HEK293 (cell line): ENCODE data around the gene DEDD2.

Experiments
- CTCF ChIA-PET: fragments of 350-600 bp; formaldehyde crosslinking; extraction: SDS; loops from one replicate; lab custom pipeline; 2021; ENCODE audit warnings: antibody characterized with exemption; lab: Yijun Ruan, JAX
- POLR2A ChIA-PET: fragments of 300-600 bp; formaldehyde crosslinking; extraction: SDS; loops from one replicate; lab custom pipeline; 2020; ENCODE audit warnings: antibody characterized with exemption, inconsistent platforms; lab: Yijun Ruan, JAX
- H3K27ac ChIP-seq: fragments of 200-500 bp; sonication (Bioruptor generic); 2 replicates; pipeline ENCODE4 v1.5.1; 2014; ENCODE audit warnings: low read depth, low read length, control low read depth, inconsistent platforms; ENCODE audit errors: extremely low read depth
- H3K36me3 ChIP-seq, 2 experiments: fragments of 200-500 bp in 1 of 2; sonication (Bioruptor generic) in 1 of 2; 1 replicate in 1 of 2; 2 replicates in 1 of 2; pipeline ENCODE4 v1.5.1; 2014 to 2017; ENCODE audit warnings: inconsistent platforms in 2 of 2, low read length in 2 of 2; ENCODE audit not compliant: control insufficient read depth in 2 of 2, insufficient read depth in 1 of 2
- H3K4me1 ChIP-seq: fragments of 200-500 bp; sonication (Bioruptor generic); 2 replicates; pipeline ENCODE4 v1.5.1; 2014; ENCODE audit warnings: mild to moderate bottlenecking, low read length, inconsistent platforms; ENCODE audit not compliant: control insufficient read depth, insufficient read depth
- H3K4me3 ChIP-seq: 2 replicates; pipeline ENCODE4 v1.5.1; 2011; ENCODE audit warnings: low read depth, mild to moderate bottlenecking, control low read depth, low read length, moderate library complexity
- H3K9me3 ChIP-seq: fragments of 200-500 bp; sonication (Bioruptor generic); 2 replicates; pipeline ENCODE4 v1.5.1; 2014; ENCODE audit warnings: low read depth, low read length, inconsistent platforms; ENCODE audit not compliant: control insufficient read depth, insufficient read depth
- EGR2 ChIP-seq: fragments of 450-650 bp; formaldehyde crosslinking; IDR thresholded peaks from 2 replicates; pipeline ENCODE4 v1.5.1; 2016; ENCODE audit warnings: low read depth, missing biosample characterization, missing genetic modification characterization
- HOXC10 ChIP-seq: sonication (generic); formaldehyde crosslinking; IDR thresholded peaks from 2 replicates; pipeline ENCODE4 v1.8.1; 2023; ENCODE audit warnings: mild to moderate bottlenecking, missing genetic modification reagents
- KLF9 ChIP-seq: fragments of 450-650 bp; formaldehyde crosslinking; IDR thresholded peaks from 2 replicates; pipeline ENCODE4 v1.5.1; 2016; ENCODE audit warnings: missing biosample characterization, missing genetic modification characterization, low read depth
- REST ChIP-seq: fragments of 450-650 bp; formaldehyde crosslinking; IDR thresholded peaks from 2 replicates; pipeline ENCODE4 v1.5.1; 2016; ENCODE audit warnings: missing biosample characterization, missing genetic modification characterization
- ZNF138 ChIP-seq: fragments of 450-650 bp; formaldehyde crosslinking; IDR thresholded peaks from 2 replicates; pipeline ENCODE4 v1.5.1; 2016; ENCODE audit warnings: missing biosample characterization, missing genetic modification characterization, borderline replicate concordance
- ZNF18 ChIP-seq: fragments of 450-650 bp; formaldehyde crosslinking; IDR thresholded peaks from 2 replicates; pipeline ENCODE4 v1.5.1; 2016; ENCODE audit warnings: missing biosample characterization, missing genetic modification characterization
- ZNF391 ChIP-seq: fragments of 450-650 bp; formaldehyde crosslinking; IDR thresholded peaks from 2 replicates; pipeline ENCODE4 v1.5.1; 2016; ENCODE audit warnings: low read depth, missing biosample characterization, missing genetic modification characterization, borderline replicate concordance
- ZNF600 ChIP-seq: fragments of 450-650 bp; formaldehyde crosslinking; IDR thresholded peaks from 2 replicates; pipeline ENCODE4 v1.5.1; 2016; ENCODE audit warnings: missing biosample characterization, missing genetic modification characterization
- ZNF664 ChIP-seq: fragments of 450-650 bp; formaldehyde crosslinking; IDR thresholded peaks from 2 replicates; pipeline ENCODE4 v1.5.1; 2016; ENCODE audit warnings: missing biosample characterization, missing genetic modification characterization
- TF ChIP-seq, protein P1 (sequence below): fragments of 450-650 bp; formaldehyde crosslinking; IDR thresholded peaks from 2 replicates; pipeline ENCODE4 v1.5.1; 2016; ENCODE audit warnings: missing biosample characterization, missing genetic modification characterization
- TF ChIP-seq, protein P2 (sequence below): fragments of 450-650 bp; formaldehyde crosslinking; IDR thresholded peaks from 2 replicates; pipeline ENCODE4 v1.5.1; 2017; ENCODE audit warnings: missing biosample characterization, missing genetic modification characterization
- TF ChIP-seq, protein P3 (sequence below): fragments of 450-650 bp; formaldehyde crosslinking; IDR thresholded peaks from 2 replicates; pipeline ENCODE4 v1.5.1; 2016; ENCODE audit warnings: missing biosample characterization, missing genetic modification characterization, low read depth
- TF ChIP-seq, protein P4 (sequence below): fragments of 450-650 bp; formaldehyde crosslinking; IDR thresholded peaks from 2 replicates; pipeline ENCODE4 v1.5.1; 2016; ENCODE audit warnings: missing biosample characterization, missing genetic modification characterization
- TF ChIP-seq, protein P5 (sequence below): fragments of 450-650 bp; formaldehyde crosslinking; IDR thresholded peaks from 2 replicates; pipeline ENCODE4 v1.5.1; 2016; ENCODE audit warnings: missing biosample characterization, missing genetic modification characterization
- TF ChIP-seq, protein P6 (sequence below): fragments of 450-650 bp; formaldehyde crosslinking; IDR thresholded peaks from 2 replicates; pipeline ENCODE4 v1.5.1; 2016; ENCODE audit warnings: missing biosample characterization, missing genetic modification characterization

DEDD2 gene

GRCh38 chr19:42201489-42202289 is 15.8 kb downstream of the DEDD2 start:
- ChIA-PET CTCF (interaction anchor here (1.1 kb wide), 1 partner anchor 17 kb away, joined by 3 read pairs; no protein-coding TSS in a partner anchor), POLR2A (interaction anchor here (0.5 to 1.2 kb wide), 2 partner anchors 14 to 195 kb away, joined by 3 to 5 read pairs; no protein-coding TSS in a partner anchor)
- H3K36me3 ChIP-seq, result peaks cover 69 to 94% of the 10 kb centered on the region in 2 experiments
- no peak overlapping the region for H3K4me3 ChIP-seq
- H3K9me3 ChIP-seq, result no peaks in the 10 kb centered on the region
- no peaks in the 10 kb centered on the region for H3K4me1 ChIP-seq
- peak overlapping the region; percentile 2; the same call in 1 of the 2 replicates for H3K27ac ChIP-seq
- TF ChIP-seq, protein P1, sequence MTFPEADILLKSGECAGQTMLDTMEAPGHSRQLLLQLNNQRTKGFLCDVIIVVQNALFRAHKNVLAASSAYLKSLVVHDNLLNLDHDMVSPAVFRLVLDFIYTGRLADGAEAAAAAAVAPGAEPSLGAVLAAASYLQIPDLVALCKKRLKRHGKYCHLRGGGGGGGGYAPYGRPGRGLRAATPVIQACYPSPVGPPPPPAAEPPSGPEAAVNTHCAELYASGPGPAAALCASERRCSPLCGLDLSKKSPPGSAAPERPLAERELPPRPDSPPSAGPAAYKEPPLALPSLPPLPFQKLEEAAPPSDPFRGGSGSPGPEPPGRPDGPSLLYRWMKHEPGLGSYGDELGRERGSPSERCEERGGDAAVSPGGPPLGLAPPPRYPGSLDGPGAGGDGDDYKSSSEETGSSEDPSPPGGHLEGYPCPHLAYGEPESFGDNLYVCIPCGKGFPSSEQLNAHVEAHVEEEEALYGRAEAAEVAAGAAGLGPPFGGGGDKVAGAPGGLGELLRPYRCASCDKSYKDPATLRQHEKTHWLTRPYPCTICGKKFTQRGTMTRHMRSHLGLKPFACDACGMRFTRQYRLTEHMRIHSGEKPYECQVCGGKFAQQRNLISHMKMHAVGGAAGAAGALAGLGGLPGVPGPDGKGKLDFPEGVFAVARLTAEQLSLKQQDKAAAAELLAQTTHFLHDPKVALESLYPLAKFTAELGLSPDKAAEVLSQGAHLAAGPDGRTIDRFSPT (tag by site-specific recombination), result no peak
- TF ChIP-seq KLF9 (tag by site-specific recombination) (no peak), ZNF391 (tag by site-specific recombination) (no peak), REST (tag by site-specific recombination) (no peak), ZNF18 (tag by site-specific recombination) (no peak), EGR2 (0 out of 2 replicates have a peak, but pooled peaks have one; percentile 5), ZNF600 (tag by site-specific recombination) (no peak), ZNF664 (tag by site-specific recombination) (peak; percentile 53; the same call in 1 of the 2 replicates), ZNF138 (tag by site-specific recombination) (no peak), HOXC10 (no peak)
- TF ChIP-seq, protein P2, sequence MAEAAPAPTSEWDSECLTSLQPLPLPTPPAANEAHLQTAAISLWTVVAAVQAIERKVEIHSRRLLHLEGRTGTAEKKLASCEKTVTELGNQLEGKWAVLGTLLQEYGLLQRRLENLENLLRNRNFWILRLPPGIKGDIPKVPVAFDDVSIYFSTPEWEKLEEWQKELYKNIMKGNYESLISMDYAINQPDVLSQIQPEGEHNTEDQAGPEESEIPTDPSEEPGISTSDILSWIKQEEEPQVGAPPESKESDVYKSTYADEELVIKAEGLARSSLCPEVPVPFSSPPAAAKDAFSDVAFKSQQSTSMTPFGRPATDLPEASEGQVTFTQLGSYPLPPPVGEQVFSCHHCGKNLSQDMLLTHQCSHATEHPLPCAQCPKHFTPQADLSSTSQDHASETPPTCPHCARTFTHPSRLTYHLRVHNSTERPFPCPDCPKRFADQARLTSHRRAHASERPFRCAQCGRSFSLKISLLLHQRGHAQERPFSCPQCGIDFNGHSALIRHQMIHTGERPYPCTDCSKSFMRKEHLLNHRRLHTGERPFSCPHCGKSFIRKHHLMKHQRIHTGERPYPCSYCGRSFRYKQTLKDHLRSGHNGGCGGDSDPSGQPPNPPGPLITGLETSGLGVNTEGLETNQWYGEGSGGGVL (tag by site-specific recombination), result no peak
- TF ChIP-seq, protein P3, sequence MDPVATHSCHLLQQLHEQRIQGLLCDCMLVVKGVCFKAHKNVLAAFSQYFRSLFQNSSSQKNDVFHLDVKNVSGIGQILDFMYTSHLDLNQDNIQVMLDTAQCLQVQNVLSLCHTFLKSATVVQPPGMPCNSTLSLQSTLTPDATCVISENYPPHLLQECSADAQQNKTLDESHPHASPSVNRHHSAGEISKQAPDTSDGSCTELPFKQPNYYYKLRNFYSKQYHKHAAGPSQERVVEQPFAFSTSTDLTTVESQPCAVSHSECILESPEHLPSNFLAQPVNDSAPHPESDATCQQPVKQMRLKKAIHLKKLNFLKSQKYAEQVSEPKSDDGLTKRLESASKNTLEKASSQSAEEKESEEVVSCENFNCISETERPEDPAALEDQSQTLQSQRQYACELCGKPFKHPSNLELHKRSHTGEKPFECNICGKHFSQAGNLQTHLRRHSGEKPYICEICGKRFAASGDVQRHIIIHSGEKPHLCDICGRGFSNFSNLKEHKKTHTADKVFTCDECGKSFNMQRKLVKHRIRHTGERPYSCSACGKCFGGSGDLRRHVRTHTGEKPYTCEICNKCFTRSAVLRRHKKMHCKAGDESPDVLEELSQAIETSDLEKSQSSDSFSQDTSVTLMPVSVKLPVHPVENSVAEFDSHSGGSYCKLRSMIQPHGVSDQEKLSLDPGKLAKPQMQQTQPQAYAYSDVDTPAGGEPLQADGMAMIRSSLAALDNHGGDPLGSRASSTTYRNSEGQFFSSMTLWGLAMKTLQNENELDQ (tag by site-specific recombination), result no peak
- TF ChIP-seq, protein P4, sequence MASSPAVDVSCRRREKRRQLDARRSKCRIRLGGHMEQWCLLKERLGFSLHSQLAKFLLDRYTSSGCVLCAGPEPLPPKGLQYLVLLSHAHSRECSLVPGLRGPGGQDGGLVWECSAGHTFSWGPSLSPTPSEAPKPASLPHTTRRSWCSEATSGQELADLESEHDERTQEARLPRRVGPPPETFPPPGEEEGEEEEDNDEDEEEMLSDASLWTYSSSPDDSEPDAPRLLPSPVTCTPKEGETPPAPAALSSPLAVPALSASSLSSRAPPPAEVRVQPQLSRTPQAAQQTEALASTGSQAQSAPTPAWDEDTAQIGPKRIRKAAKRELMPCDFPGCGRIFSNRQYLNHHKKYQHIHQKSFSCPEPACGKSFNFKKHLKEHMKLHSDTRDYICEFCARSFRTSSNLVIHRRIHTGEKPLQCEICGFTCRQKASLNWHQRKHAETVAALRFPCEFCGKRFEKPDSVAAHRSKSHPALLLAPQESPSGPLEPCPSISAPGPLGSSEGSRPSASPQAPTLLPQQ (tag by site-specific recombination), result no peak
- TF ChIP-seq, protein P5, sequence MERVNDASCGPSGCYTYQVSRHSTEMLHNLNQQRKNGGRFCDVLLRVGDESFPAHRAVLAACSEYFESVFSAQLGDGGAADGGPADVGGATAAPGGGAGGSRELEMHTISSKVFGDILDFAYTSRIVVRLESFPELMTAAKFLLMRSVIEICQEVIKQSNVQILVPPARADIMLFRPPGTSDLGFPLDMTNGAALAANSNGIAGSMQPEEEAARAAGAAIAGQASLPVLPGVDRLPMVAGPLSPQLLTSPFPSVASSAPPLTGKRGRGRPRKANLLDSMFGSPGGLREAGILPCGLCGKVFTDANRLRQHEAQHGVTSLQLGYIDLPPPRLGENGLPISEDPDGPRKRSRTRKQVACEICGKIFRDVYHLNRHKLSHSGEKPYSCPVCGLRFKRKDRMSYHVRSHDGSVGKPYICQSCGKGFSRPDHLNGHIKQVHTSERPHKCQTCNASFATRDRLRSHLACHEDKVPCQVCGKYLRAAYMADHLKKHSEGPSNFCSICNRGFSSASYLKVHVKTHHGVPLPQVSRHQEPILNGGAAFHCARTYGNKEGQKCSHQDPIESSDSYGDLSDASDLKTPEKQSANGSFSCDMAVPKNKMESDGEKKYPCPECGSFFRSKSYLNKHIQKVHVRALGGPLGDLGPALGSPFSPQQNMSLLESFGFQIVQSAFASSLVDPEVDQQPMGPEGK, result no peak
- TF ChIP-seq, protein P6, sequence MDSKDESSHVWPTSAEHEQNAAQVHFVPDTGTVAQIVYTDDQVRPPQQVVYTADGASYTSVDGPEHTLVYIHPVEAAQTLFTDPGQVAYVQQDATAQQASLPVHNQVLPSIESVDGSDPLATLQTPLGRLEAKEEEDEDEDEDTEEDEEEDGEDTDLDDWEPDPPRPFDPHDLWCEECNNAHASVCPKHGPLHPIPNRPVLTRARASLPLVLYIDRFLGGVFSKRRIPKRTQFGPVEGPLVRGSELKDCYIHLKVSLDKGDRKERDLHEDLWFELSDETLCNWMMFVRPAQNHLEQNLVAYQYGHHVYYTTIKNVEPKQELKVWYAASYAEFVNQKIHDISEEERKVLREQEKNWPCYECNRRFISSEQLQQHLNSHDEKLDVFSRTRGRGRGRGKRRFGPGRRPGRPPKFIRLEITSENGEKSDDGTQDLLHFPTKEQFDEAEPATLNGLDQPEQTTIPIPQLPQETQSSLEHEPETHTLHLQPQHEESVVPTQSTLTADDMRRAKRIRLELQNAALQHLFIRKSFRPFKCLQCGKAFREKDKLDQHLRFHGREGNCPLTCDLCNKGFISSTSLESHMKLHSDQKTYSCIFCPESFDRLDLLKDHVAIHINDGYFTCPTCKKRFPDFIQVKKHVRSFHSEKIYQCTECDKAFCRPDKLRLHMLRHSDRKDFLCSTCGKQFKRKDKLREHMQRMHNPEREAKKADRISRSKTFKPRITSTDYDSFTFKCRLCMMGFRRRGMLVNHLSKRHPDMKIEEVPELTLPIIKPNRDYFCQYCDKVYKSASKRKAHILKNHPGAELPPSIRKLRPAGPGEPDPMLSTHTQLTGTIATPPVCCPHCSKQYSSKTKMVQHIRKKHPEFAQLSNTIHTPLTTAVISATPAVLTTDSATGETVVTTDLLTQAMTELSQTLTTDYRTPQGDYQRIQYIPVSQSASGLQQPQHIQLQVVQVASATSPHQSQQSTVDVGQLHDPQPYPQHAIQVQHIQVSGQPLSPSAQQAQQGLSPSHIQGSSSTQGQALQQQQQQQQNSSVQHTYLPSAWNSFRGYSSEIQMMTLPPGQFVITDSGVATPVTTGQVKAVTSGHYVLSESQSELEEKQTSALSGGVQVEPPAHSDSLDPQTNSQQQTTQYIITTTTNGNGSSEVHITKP (tag by site-specific recombination), result no peak
